ENCODE measurements around the gene RFX7. TPM values are rescaled to one million over a fixed set of nuclear protein-coding genes. Genes with fewer than 3 reads are reported as not detected.

The RFX7 gene
- total RNA-seq, 1 experiment from 2014 or later, result 43.4 TPM

GRCh38 chr15:56049577-56049976, 194.1 kb downstream of the RFX7 start:
- no peak overlapping the region for H3K14ac ChIP-seq (ENCODE audit: insufficient read depth, low read length)
- Mint-ChIP-seq H3K27ac (no peak overlapping the region), H3K4me1 (no peaks in the 10 kb centered on the region; a peak in 1 of 4 replicates), H3K4me3 (no peak overlapping the region), H3K36me3 (ENCODE audit: insufficient read depth in 1 of 3, low read depth in 3 of 3) (no peaks in the 10 kb centered on the region), H3K27me3 (ENCODE audit: low read depth) (no peaks in the 10 kb centered on the region; the same call in 1 of the 2 replicates), H3K9me3 (no peaks in the 10 kb centered on the region)
- WGBS (ENCODE audit: extremely low coverage, insufficient read length, low lambda C conversion rate), result no CpG with 5 or more reads among the region's 5 CpGs
- no peak for TF ChIP-seq CTCF (conservative IDR thresholded peaks at IDR 0.05)
- H3K23ac ChIP-seq (ENCODE audit: insufficient read length, low read depth, low read length), result no peak overlapping the region
- H3K56ac ChIP-seq (ENCODE audit: insufficient read length, low read depth, low read length), result no peak overlapping the region
- no peak overlapping the region for H3K9ac ChIP-seq (ENCODE audit: extremely low read depth, insufficient read length, low read length)
- H3K23me2 ChIP-seq (ENCODE audit: insufficient read length, low read depth, low read length, poor library complexity, severe bottlenecking), result no peaks in the 10 kb centered on the region
- no peaks in the 10 kb centered on the region for H3K27me3 ChIP-seq (ENCODE audit: insufficient read depth, low read length)
- H4K5ac ChIP-seq (ENCODE audit: insufficient read length, low read depth, low read length), result no peak overlapping the region
- no peak overlapping the region for H3K4ac ChIP-seq (ENCODE audit: low read depth, low read length)
- H2BK5ac ChIP-seq (ENCODE audit: insufficient read length, low read length), result no peak overlapping the region
- H3K18ac ChIP-seq (ENCODE audit: insufficient read length, low read depth, low read length), result no peak overlapping the region
- no peaks in the 10 kb centered on the region for H4K20me1 ChIP-seq (ENCODE audit: control insufficient read depth, insufficient read depth, insufficient read length)
- no peak overlapping the region for H3T11ph ChIP-seq (ENCODE audit: low read length)
- H2AFZ ChIP-seq (ENCODE audit: low read length), result no peak overlapping the region
- H3K4me1 ChIP-seq (ENCODE audit: insufficient read depth, low read length), result no peaks in the 10 kb centered on the region
- H3K4me2 ChIP-seq (ENCODE audit: insufficient read depth, insufficient read length, low read length), result no peak overlapping the region
- no peak for DNase-seq
- no peak overlapping the region for H4K91ac ChIP-seq (ENCODE audit: insufficient read length, low read depth, low read length)
- no peaks in the 10 kb centered on the region for H3K79me1 ChIP-seq (ENCODE audit: insufficient read depth, low read depth, low read length, poor library complexity, severe bottlenecking)
- no peak overlapping the region for H2BK120ac ChIP-seq (ENCODE audit: low read depth, low read length, poor library complexity, severe bottlenecking)
- H4K8ac ChIP-seq (replicated peaks; ENCODE audit: insufficient read length, low read depth, low read length), result no peak overlapping the region
- H3K27ac ChIP-seq (ENCODE audit: insufficient read length, low read depth, low read length), result no peak overlapping the region
- no peak overlapping the region for H2AK5ac ChIP-seq (ENCODE audit: insufficient read length, low read length)
- no peak overlapping the region for H2BK15ac ChIP-seq (ENCODE audit: low read depth, low read length)
- no peaks in the 10 kb centered on the region for H3K79me2 ChIP-seq (ENCODE audit: insufficient read depth, low read length)
- no peak overlapping the region for H2BK12ac ChIP-seq (ENCODE audit: insufficient read length, low read depth, low read length)
- H3K9me3 ChIP-seq (ENCODE audit: control insufficient read depth, low read depth, low read length), result no peaks in the 10 kb centered on the region
- H2BK20ac ChIP-seq (ENCODE audit: low read depth, low read length, poor library complexity, severe bottlenecking), result no peak overlapping the region

Data from H9 (cell line).